GM19328 (cell line): ENCODE measurements around the gene CCDC97.

Source experiments
- ATAC-seq: cut with Tn5 transposase; IDR thresholded peaks from one replicate; pipeline ENCODE4 v1.9.1; 2021; ENCODE audit warnings: mild to moderate bottlenecking, moderate library complexity; ENCODE audit not compliant: unreplicated experiment

CCDC97 gene

GRCh38 chr19:41318696-41319499, 8.9 kb downstream of the CCDC97 start:
- no peak for ATAC-seq

GRCh38 chr19:41319500-41320184, 9.7 kb downstream of the CCDC97 start:
- ATAC-seq: no peak

- no peak for ATAC-seq
Observed at GRCh38 chr19:41320185-41320518, 10.2 kb downstream of the CCDC97 start.

- ATAC-seq: no peak
Observed at GRCh38 chr19:41320568-41320967, 10.6 kb downstream of the CCDC97 start.

GRCh38 chr19:41321204-41321599, 11.2 kb downstream of the CCDC97 start:
- ATAC-seq: no peak

GRCh38 chr19:41321600-41322270, 11.8 kb downstream of the CCDC97 start:
- no peak for ATAC-seq

- ATAC-seq: no peak
Observed at GRCh38 chr19:41322451-41322850, 12.5 kb downstream of the CCDC97 start.

- ATAC-seq: no peak
Observed at GRCh38 chr19:41323023-41323422, 13.1 kb downstream of the CCDC97 start.

- no peak for ATAC-seq
Observed at GRCh38 chr19:41323430-41324125, 13.6 kb downstream of the CCDC97 start.

- ATAC-seq: no peak
Observed at GRCh38 chr19:41324231-41324702, 14.3 kb downstream of the CCDC97 start.

GRCh38 chr19:41324921-41325639, 15.1 kb downstream of the CCDC97 start:
- ATAC-seq: no peak

GRCh38 chr19:41325640-41325946, 15.6 kb downstream of the CCDC97 start:
- no peak for ATAC-seq

GRCh38 chr19:41325947-41326706, 16.2 kb downstream of the CCDC97 start:
- ATAC-seq: no peak

- ATAC-seq: no peak
Observed at GRCh38 chr19:41327076-41327575, 17.2 kb downstream of the CCDC97 start.

GRCh38 chr19:41327576-41328156, 17.7 kb downstream of the CCDC97 start:
- ATAC-seq: peak; percentile 53

- ATAC-seq: no peak
Observed at GRCh38 chr19:41328157-41328841, 18.3 kb downstream of the CCDC97 start.

GRCh38 chr19:41328842-41329225, 18.9 kb downstream of the CCDC97 start:
- no peak for ATAC-seq

GRCh38 chr19:41330481-41330880, 20.5 kb downstream of the CCDC97 start:
- no peak for ATAC-seq
